22Rv1 (cell line): ENCODE results near the gene SYNE2.

Source experiments
- ZFX ChIP-seq: fragments of 450-650 bp; IDR thresholded peaks from 2 replicates; pipeline ENCODE4 v1.6.1; 2017; ENCODE audit warnings: antibody characterized with exemption, borderline replicate concordance
- TF ChIP-seq, protein P1 (sequence below): fragments of 450-650 bp; IDR thresholded peaks from 2 replicates; pipeline ENCODE4 v1.5.1; 2017; ENCODE audit warnings: mild to moderate bottlenecking

DNA sequence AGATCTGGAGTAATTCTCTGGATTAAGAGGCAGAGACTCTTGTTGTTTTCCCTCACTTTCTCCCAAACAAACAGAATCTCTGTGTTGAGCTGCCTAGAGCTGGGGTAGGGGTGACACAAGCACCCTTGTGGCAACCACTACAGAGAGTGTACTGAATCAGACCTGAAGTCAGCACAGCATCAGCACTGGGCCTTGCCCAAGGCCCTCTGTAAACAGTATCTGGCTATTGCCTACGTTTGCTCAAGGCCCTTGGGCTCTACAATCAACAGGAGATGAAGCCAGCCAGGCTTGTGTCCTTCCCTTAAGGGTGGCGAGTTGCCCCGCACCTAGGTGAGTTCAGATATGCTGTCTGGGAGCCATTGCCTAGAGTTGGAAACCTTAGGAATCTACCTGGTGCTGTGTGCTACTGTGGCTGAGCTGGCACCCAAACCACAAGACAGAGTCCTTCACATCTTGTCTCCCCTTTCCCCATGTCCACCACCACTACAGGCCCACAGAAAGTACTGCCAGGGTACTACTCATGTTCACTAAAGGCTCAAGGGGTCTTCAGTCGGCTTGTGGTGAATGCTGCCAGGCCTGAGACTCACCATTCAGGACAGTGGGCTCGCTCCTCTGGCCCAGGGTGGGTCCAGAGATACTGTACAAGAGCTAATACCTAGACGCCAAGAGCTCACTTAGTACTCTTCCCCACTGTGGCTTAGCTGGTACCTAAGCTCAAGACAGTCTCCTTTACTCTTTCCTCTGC is 206.8 kb downstream of the SYNE2 start:
- no peak for TF ChIP-seq ZFX
- TF ChIP-seq, protein P1, sequence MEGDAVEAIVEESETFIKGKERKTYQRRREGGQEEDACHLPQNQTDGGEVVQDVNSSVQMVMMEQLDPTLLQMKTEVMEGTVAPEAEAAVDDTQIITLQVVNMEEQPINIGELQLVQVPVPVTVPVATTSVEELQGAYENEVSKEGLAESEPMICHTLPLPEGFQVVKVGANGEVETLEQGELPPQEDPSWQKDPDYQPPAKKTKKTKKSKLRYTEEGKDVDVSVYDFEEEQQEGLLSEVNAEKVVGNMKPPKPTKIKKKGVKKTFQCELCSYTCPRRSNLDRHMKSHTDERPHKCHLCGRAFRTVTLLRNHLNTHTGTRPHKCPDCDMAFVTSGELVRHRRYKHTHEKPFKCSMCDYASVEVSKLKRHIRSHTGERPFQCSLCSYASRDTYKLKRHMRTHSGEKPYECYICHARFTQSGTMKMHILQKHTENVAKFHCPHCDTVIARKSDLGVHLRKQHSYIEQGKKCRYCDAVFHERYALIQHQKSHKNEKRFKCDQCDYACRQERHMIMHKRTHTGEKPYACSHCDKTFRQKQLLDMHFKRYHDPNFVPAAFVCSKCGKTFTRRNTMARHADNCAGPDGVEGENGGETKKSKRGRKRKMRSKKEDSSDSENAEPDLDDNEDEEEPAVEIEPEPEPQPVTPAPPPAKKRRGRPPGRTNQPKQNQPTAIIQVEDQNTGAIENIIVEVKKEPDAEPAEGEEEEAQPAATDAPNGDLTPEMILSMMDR = no peak
